DMS53 (cell line): ENCODE measurements around the gene MAP3K14.

Experiments
- DNase-seq: peaks from one replicate; lab custom pipeline; 2025; lab: John Stamatoyannopoulos, UW

Gene MAP3K14

DNA sequence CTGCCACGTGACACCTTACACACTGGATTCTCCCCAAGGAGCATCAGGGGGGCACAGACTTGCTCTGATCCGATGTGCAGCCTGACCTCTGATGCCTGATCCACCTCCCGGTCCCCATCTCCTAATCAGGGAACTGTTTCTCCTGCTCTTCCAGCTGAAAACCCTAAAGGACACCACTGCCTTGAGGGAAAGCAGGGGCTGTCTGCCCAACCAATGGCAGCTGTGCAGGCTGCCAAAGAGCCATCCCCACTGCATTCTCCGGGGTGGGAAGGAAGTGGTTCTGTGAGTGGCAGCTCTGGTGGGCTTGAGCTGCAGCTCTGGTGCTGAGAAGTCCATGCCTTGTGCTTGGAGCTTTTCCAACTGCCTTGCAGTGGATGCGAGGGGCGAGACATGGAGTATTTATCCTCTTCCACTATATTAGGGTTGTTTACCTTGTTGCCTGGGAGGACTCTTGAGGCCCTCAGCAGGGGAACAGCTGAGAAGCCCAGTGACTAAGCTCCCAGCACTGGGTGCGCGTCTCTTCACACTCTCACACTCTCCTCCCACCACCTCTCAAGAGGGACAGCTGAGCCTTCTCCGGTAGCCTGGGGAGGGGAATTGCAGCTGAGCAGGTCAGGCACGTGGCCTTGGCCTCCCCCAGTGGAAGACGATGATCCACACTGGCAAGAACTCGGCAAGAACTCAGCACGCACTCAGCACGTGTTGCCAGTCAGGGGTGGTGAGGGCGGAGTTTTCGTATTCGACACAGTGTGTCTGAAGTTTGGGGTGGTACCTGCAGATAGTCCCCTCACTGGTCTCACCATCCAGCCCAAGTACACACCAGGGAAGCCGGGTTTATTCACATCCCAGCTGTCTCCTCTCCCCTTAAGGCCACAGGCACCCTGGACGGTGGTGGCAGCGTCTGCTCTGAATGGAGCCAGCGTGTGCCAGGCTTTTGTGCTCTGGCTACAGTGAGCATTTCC, 33.9 kb downstream of the MAP3K14 start:
- peak; percentile 98 for DNase-seq

- DNase-seq, result no peak
These were observed 36.9 kb downstream of the MAP3K14 start for GRCh38 chr17:45279898-45280297.

GRCh38 chr17:45277992-45278391, 38.8 kb downstream of the MAP3K14 start:
- DNase-seq, result no peak

GRCh38 chr17:45277216-45277849, 39.5 kb downstream of the MAP3K14 start:
- peak; percentile 97 for DNase-seq

- DNase-seq, result no peak
These were observed 40.8 kb downstream of the MAP3K14 start for GRCh38 chr17:45276031-45276430.

GRCh38 chr17:45274033-45274432, 42.8 kb downstream of the MAP3K14 start:
- no peak for DNase-seq

- DNase-seq, result no peak
These were observed 43.3 kb downstream of the MAP3K14 start for GRCh38 chr17:45273551-45273957.

DNA sequence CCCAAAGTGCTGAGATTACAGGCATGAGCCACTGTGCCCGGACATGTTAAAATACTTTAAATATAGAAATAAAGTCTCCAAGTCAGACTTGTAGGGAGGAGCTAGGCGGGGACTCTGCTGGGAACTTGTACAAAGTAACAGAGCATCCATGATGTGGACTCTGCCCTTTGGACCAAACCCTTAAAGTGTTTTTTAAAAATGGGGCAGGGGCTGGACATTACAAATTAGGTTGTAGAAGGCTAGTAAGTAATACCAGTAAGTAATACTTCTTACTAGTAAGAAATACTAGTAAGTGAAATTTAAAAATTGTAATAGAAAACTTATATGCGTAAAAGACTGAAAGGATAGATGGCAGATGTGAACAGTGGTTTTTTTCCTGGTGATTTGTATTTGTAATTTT, 45.2 kb downstream of the MAP3K14 start:
- DNase-seq, result no peak

- peak; percentile 59 for DNase-seq
These were observed 45.9 kb downstream of the MAP3K14 start for GRCh38 chr17:45270828-45271418.

DNA sequence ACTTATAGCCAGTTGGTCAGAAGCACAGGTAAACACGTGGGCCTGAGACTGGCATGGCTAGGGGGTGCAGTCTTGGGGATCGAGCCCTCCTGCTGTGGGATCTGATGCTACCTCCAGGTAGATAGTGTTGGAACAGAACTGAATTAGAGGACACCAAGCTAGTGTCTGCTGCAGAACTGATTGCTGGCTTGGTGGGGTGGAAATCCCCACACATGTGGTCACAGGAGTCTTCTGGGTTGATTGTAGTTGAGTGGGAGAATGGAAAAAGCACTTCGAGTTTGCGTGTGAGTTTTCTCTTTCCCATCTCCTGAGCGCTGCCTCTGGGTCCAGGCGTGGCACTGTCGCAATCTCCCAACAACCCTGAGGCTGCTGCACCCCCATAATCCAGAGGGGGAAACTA, 46.9 kb downstream of the MAP3K14 start:
- DNase-seq, result no peak

- DNase-seq, result no peak
These were observed 49.3 kb downstream of the MAP3K14 start for GRCh38 chr17:45267436-45268055.

DNA sequence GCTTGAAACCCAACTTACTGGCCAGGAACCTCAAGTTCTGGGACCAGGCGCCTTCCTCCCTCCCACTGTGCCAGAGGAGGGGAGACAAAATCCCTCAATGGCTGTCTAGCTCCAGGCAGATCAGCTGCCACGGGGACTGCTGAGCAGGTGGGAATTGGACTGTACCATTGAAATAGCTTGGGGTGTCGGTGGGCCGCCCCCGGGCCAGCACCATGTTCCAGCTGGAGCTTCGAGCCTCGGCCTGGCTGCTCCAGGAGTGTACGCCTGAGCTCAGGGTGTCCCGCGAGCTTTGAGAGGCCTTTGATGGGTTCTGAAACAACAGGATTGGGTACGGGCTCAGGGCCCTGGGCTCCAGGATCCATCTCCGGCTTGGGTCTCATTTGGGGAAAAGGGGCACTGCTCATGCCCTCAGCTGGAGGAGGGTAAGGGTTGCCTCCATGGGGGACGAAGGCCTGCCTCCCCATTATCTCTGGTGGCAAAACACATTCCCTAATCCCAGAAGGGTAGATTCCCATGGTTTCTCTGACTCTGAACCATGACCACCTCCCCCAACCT, 50.4 kb downstream of the MAP3K14 start:
- no peak for DNase-seq

DNA sequence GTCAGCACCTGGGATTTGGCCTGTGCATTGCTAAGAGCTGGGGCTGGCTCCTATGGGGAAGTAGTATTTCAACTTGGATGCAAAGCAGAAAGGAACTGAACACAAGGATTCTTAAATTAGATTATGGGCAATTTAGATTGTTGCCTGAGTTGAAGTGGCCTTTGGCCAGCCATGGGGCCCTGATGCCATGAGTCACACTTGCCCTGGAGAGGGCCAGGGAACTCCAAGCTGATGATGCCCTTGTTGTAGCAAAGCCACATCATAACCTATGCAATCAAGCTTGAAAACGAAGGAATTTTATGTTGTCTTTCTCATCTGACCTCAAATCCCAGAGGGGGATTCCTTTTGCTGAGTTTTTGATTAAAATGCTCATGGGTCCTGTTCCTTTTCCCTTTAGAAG, 51.0 kb downstream of the MAP3K14 start:
- peak; percentile 47 for DNase-seq

DNA sequence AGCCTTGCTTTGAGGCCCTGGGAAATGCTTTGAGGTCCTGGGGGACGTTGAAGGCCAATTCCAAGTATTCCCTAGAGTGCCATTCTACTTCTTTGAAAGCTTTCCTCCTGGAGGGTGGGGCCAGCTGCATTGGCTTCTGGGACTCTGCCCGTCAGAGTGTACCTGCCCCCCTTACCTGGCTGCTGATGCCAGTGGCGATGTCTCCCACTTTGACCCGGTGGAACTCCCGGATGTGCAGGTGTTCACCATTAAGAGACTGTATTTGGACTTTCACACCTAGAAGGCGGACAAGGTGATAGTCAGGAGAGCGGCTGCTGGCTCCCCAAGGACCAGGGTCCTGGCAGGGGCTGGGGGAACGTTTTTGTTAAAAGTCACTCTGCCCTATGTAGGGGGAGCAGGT, 51.8 kb downstream of the MAP3K14 start:
- no peak for DNase-seq

DNA sequence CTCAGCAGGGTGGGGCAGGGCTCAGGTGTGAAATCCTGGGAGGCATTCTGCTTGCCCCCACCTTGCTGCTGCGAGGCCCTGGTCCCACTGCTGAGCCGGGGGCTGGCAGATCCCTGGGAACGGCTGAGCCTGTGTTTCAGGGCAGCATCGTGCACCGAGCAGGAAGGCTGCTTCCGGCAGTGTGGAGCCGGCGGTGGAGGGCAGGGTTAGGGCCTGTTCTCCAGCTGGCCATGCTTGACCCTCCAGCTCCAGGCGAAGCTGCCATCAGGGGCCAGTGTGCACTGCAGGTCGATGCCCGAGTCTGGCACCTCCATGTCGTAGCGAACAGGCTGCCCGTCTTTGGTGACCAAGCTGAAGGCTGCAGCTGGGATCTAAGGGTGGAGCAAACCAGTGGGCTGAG, 52.4 kb downstream of the MAP3K14 start:
- DNase-seq, result no peak

GRCh38 chr17:45263477-45263860, 53.4 kb downstream of the MAP3K14 start:
- no peak for DNase-seq

- DNase-seq, result peak; percentile 41
These were observed 54.0 kb downstream of the MAP3K14 start for GRCh38 chr17:45262516-45263476.

GRCh38 chr17:45261577-45262515, 55.0 kb downstream of the MAP3K14 start, which contains the start of gene SPATA32:
TSS of gene SPATA32 (minus strand) at chr17:45262094. CDS start at chr17:45262016, 78 bp downstream.
- peak; percentile 60 for DNase-seq

DNA sequence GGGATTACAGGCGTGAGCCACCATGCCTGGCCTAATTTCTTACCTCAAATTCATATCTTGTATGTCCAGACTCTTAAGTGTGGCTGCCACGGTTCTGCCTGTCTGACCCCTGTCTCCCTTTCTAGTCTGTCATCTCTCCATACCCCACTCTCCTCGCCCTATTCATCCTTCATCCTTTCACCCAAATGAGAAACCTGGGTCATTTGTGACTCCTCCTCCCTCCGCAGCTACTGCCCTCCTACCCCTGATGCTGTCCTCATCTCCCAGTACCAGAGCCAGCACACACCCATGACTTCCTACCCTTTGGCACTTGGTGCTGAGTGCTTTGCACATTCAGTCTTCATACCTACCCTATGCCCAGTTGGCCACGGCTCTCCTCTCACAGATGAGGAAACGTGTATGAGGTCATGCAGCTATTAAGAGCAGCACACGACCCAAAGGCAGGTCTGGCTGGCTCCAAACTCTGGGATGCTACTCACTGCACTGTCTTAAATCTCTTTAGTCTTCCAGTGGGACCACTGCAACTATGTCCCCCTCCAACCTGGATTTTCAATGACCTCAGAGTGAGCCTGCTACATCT, 56.5 kb downstream of the MAP3K14 start:
- no peak for DNase-seq
